SK-MEL-5 (cell line): Measurements from ENCODE around the gene MLPH. TPM values are rescaled to one million over a fixed set of nuclear protein-coding genes. Genes with fewer than 3 reads are reported as not detected.

Experiments used
- DNase-seq: peaks from one replicate; pipeline ENCODE4 v3.0.0-alpha.2; 2016; ENCODE audit warnings: low read depth, low spot score
- in situ Hi-C: cut with HindIII; loops from 2 replicates; pipeline ENCODE4 v1.10.0; 2016; ENCODE audit warnings: low sequenced_read_pairs, high pct_unique_total_duplicates, low pct_unique_long_range_greater_than_20kb
- total RNA-seq: library from RNA; depleted of rRNA; stranded (reverse); fragments of >200 nt; shearing (Covaris generic); gene quantifications from 2 replicates; pipeline ENCODE4 v1.2.3, GENCODE V29; 2014

The MLPH gene
- total RNA-seq, 1 experiment from 2014 or later = 92.8 TPM

- no peak for DNase-seq
- in situ Hi-C loops = no loop called here
Observed at GRCh38 chr2:237576974-237577373, 89.9 kb downstream of the MLPH start.

GRCh38 chr2:237577458-237577857 is 90.4 kb downstream of the MLPH start:
- in situ Hi-C loops = no loop called here
- DNase-seq = no peak

- in situ Hi-C loops = no loop called here
- DNase-seq = no peak
Observed at GRCh38 chr2:237577956-237578870, 91.2 kb downstream of the MLPH start.

GRCh38 chr2:237581326-237581725 is 94.3 kb downstream of the MLPH start:
- no peak for DNase-seq
- in situ Hi-C loops = no loop called here

- in situ Hi-C loops = no loop called here
- DNase-seq = peak; percentile 97
Observed at GRCh38 chr2:237581751-237582746, 95.0 kb downstream of the MLPH start.

GRCh38 chr2:237583385-237584295 is 96.6 kb downstream of the MLPH start:
- in situ Hi-C loops = no loop called here

GRCh38 chr2:237585590-237586221 is 98.7 kb downstream of the MLPH start:
- in situ Hi-C loops = no loop called here
- no peak for DNase-seq

More at GRCh38 chr2:237583385-237584295, 96.6 kb downstream of the MLPH start:
- DNase-seq = no peak

- peak; percentile 54 for DNase-seq
- in situ Hi-C loops = no loop called here
Observed at GRCh38 chr2:237588044-237588696, 101.1 kb downstream of the MLPH start.

- in situ Hi-C loops = no loop called here
- DNase-seq = peak; percentile 76
Observed at GRCh38 chr2:237590272-237591140, 103.5 kb downstream of the MLPH start, which contains the start of gene RAB17. TSS of gene RAB17 (minus strand) at chr2:237590734. CDS start at chr2:237586154, 4,580 bp downstream.

GRCh38 chr2:237591141-237591881 is 104.3 kb downstream of the MLPH start:
- DNase-seq = peak; percentile 98
- in situ Hi-C loops = no loop called here

GRCh38 chr2:237592425-237592980 is 105.5 kb downstream of the MLPH start:
- in situ Hi-C loops = no loop called here

GRCh38 chr2:237593036-237593435 is 106.0 kb downstream of the MLPH start:
- in situ Hi-C loops = no loop called here
- no peak for DNase-seq

More at GRCh38 chr2:237592425-237592980, 105.5 kb downstream of the MLPH start:
- no peak for DNase-seq

- no peak for DNase-seq
- in situ Hi-C loops = no loop called here
Observed at GRCh38 chr2:237593596-237594320, 106.7 kb downstream of the MLPH start.

- in situ Hi-C loops = no loop called here
Observed at GRCh38 chr2:237594514-237594871, 107.4 kb downstream of the MLPH start.

More at GRCh38 chr2:237594514-237594871, 107.4 kb downstream of the MLPH start:
- peak; percentile 52 for DNase-seq
